ENCODE data around the gene ARHGEF6. TPM values are rescaled to one million over a fixed set of nuclear protein-coding genes. Genes with fewer than 3 reads are reported as not detected.

ARHGEF6 gene
- total RNA-seq, 1 experiment from 2014 or later = 5.1 TPM

- TF ChIP-seq ZNF263 (CRISPR knock-in tag; IDR thresholded peaks at IDR 0.05; ENCODE audit: low read depth) (no peak), MLX (CRISPR knock-in tag; IDR thresholded peaks at IDR 0.05) (no peak)
These were observed 48.9 kb downstream of the ARHGEF6 start (continued) for GRCh38 chrX:136731798-136732197.

DNA sequence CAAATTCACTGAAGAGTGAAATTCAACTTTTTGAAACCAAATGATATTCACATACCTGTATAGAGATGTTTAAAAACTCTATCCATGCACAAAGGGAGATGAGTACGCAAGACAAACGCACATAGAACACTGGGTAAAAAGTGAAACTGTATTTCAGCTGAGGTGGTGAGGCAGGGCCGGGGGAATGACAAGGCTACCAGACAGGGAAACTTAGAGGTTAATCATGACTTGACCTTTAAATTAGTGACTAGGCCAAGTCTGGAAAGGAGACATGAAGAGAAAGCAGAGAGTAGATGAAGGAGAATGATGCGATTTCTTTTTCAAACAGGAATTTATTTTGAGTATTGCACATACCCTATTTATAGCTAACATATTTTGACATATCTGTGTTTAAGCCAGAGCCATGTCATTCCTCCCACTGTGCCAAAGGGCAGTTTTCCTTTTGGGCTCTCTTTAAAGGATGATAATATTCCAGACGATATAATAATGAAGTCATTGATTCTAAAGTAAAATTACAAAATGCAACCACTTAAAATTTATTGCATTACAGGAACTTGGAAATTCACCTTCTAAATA lies 49.4 kb downstream of the ARHGEF6 start:
- CTCF ChIA-PET = no interaction called here
- no peak for ATAC-seq

More for the DNA sequence above, 49.4 kb downstream of the ARHGEF6 start:
- POLR2A ChIA-PET = no interaction called here
- Mint-ChIP-seq H3K27me3 (ENCODE audit: low read depth) (no peaks in the 10 kb centered on the region), H3K4me1 (peaks cover 2% of the 10 kb centered on the region), H3K36me3 (no peaks in the 10 kb centered on the region), H3K4me3 (no peak overlapping the region), H3K9me3 (no peaks in the 10 kb centered on the region), H3K27ac (no peak overlapping the region)
- DNase-seq (ENCODE audit: low spot score) = no peak
- no peak for TF ChIP-seq PRRX2 (CRISPR knock-in tag; IDR thresholded peaks at IDR 0.05)
- TF ChIP-seq ZNF671 (CRISPR knock-in tag; IDR thresholded peaks at IDR 0.05) = no peak
- TF ChIP-seq FOXJ3 (CRISPR knock-in tag; IDR thresholded peaks at IDR 0.05; ENCODE audit: borderline replicate concordance) = no peak
- TF ChIP-seq, protein P1, sequence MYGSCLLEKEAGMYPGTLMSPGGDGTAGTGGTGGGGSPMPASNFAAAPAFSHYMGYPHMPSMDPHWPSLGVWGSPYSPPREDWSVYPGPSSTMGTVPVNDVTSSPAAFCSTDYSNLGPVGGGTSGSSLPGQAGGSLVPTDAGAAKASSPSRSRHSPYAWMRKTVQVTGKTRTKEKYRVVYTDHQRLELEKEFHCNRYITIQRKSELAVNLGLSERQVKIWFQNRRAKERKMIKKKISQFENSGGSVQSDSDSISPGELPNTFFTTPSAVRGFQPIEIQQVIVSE (CRISPR knock-in tag; IDR thresholded peaks at IDR 0.05; ENCODE audit: borderline replicate concordance) = no peak
- TF ChIP-seq HMGA2 (CRISPR knock-in tag; IDR thresholded peaks at IDR 0.05) = no peak
- TF ChIP-seq ETV6 (CRISPR knock-in tag; IDR thresholded peaks at IDR 0.05) = no peak
- TF ChIP-seq, protein P2, sequence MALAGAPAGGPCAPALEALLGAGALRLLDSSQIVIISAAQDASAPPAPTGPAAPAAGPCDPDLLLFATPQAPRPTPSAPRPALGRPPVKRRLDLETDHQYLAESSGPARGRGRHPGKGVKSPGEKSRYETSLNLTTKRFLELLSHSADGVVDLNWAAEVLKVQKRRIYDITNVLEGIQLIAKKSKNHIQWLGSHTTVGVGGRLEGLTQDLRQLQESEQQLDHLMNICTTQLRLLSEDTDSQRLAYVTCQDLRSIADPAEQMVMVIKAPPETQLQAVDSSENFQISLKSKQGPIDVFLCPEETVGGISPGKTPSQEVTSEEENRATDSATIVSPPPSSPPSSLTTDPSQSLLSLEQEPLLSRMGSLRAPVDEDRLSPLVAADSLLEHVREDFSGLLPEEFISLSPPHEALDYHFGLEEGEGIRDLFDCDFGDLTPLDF (CRISPR knock-in tag; IDR thresholded peaks at IDR 0.05) = no peak
- no peak for TF ChIP-seq USF2 (CRISPR knock-in tag; IDR thresholded peaks at IDR 0.05)
- no peak for TF ChIP-seq SMAD4 (CRISPR knock-in tag; IDR thresholded peaks at IDR 0.05)
- no peak for TF ChIP-seq ZSCAN18 (CRISPR knock-in tag; IDR thresholded peaks at IDR 0.05)
- TF ChIP-seq ATF1 (CRISPR knock-in tag; IDR thresholded peaks at IDR 0.05) = no peak
- TF ChIP-seq SP1 (CRISPR knock-in tag; conservative IDR thresholded peaks at IDR 0.05) = no peak
- no peak for TF ChIP-seq GRHL2 (CRISPR knock-in tag; IDR thresholded peaks at IDR 0.05; ENCODE audit: insufficient replicate concordance, severe bottlenecking)
- TF ChIP-seq MAX (CRISPR knock-in tag; IDR thresholded peaks at IDR 0.05) = no peak
- no peak for TF ChIP-seq EMX1 (CRISPR knock-in tag; IDR thresholded peaks at IDR 0.05)
- TF ChIP-seq, protein P3, sequence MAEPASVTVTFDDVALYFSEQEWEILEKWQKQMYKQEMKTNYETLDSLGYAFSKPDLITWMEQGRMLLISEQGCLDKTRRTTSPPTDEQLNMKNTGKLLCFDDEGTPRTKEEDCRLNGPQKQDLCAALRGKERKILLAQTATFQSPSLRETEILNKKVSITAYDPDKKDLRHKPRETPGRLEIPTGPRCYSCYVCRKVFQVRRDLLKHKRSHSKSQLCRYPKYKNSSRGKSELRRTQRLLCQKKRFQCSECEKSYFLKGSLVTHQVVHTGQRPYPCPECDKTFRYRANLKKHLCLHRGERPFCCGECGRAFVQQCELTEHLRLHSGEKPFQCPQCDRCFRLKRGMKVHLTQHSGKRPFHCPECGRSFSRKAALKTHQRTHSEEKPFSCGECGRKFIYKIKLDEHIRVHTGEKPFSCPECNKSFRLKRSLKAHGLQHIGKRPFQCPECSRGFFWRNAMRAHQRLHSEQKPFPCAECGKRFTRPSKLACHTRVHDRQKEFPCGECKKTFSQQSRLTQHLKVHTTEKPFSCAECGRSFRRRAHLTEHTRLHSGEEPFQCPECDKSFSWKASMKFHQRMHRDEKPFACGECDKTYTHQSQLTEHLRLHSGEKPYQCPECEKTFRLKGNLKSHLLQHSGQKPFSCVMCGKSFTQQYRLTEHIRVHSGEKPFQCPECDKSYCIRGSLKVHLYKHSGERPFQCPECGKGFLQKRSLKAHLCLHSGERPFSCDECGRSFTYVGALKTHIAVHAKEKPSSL (CRISPR knock-in tag; conservative IDR thresholded peaks at IDR 0.05) = no peak
- TF ChIP-seq ZNF423 (CRISPR knock-in tag; IDR thresholded peaks at IDR 0.05) = no peak

All from WTC11 (cell line).